HepG2 (cell line): ENCODE measurements around the gene GDE1.

ENCODE experiments used
- NFIC ChIP-seq: IDR thresholded peaks from 2 replicates; pipeline ENCODE4 v1.6.1; 2012; ENCODE audit warnings: mild to moderate bottlenecking, low read length, inconsistent platforms
- NR2C2 ChIP-seq: sonication (generic); formaldehyde crosslinking; IDR thresholded peaks from 2 replicates; pipeline ENCODE4 v1.4.0; 2020; ENCODE audit warnings: missing genetic modification reagents, mild to moderate bottlenecking, moderate library complexity, borderline replicate concordance
- POLR2AphosphoS2 ChIP-seq: IDR thresholded peaks from 2 replicates; pipeline ENCODE4 v1.6.1; 2011; ENCODE audit warnings: low read depth, low read length, improper control_type of control experiment
- TF ChIP-seq, protein P1 (sequence below): sonication (generic); formaldehyde crosslinking; IDR thresholded peaks from 2 replicates; pipeline ENCODE4 v1.9.0; 2022; ENCODE audit warnings: low read depth, missing genetic modification reagents

DNA sequence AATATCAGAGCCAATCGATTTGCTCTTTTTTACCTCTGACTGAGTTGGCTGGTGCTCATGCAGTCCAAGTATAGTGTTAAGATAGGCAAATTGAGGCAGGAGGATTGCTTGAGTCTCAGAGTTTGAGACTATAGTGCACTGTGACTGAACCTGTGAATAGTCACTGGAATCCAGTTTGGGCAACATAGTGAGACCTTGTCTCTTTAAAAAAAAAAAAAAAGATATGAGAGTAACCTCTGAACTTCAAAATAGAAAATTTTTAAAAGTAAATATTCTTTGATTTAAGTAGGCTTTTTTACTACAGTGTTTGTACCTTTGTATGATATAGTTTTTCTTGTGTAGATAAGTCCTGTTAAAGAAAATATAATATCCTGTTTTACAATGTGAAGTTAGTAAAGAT is 5.3 kb upstream of the GDE1 start:
- TF ChIP-seq POLR2AphosphoS2 (no peak), NFIC (no peak), NR2C2 (CRISPR knock-in tag) (no peak)
- TF ChIP-seq, protein P1, sequence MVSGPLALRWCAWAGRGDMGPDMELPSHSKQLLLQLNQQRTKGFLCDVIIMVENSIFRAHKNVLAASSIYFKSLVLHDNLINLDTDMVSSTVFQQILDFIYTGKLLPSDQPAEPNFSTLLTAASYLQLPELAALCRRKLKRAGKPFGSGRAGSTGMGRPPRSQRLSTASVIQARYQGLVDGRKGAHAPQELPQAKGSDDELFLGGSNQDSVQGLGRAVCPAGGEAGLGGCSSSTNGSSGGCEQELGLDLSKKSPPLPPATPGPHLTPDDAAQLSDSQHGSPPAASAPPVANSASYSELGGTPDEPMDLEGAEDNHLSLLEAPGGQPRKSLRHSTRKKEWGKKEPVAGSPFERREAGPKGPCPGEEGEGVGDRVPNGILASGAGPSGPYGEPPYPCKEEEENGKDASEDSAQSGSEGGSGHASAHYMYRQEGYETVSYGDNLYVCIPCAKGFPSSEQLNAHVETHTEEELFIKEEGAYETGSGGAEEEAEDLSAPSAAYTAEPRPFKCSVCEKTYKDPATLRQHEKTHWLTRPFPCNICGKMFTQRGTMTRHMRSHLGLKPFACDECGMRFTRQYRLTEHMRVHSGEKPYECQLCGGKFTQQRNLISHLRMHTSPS = no peak
